PFSK-1 (cell line): ENCODE results near the gene GIMAP2.

Source experiments
- FOXP2 ChIP-seq: optimal IDR thresholded peaks from 2 replicates; pipeline ENCODE3; 2011; ENCODE audit warnings: borderline replicate concordance, control low read depth, inconsistent platforms; ENCODE audit not compliant: insufficient read depth; ENCODE audit errors: extremely low read length, extremely low read depth
- POLR2AphosphoS5 ChIP-seq: IDR thresholded peaks from 2 replicates; pipeline ENCODE4 v1.6.1; 2012; ENCODE audit warnings: low read depth, mild to moderate bottlenecking, control low read depth, low read length, moderate library complexity
- SIN3A ChIP-seq: IDR thresholded peaks from 2 replicates; pipeline ENCODE4 v1.6.1; 2012; ENCODE audit warnings: mild to moderate bottlenecking, low read length, moderate library complexity, borderline replicate concordance; ENCODE audit not compliant: insufficient read depth
- TAF1 ChIP-seq: IDR thresholded peaks from 2 replicates; pipeline ENCODE4 v1.6.1; 2012; ENCODE audit warnings: low read length, control low read depth, borderline replicate concordance; ENCODE audit not compliant: insufficient read depth
- TF ChIP-seq, protein P1 (sequence below), 2 experiments: IDR thresholded peaks; 2 replicates each; pipeline versions ENCODE4 v1.6.1 to v1.8.0; 2011 to 2012; ENCODE audit warnings: low read depth in 2 of 2, low read length in 2 of 2, control low read depth in 1 of 2, inconsistent platforms in 1 of 2, mild to moderate bottlenecking in 1 of 2, moderate library complexity in 1 of 2; ENCODE audit not compliant: insufficient read depth in 1 of 2

The GIMAP2 gene

DNA sequence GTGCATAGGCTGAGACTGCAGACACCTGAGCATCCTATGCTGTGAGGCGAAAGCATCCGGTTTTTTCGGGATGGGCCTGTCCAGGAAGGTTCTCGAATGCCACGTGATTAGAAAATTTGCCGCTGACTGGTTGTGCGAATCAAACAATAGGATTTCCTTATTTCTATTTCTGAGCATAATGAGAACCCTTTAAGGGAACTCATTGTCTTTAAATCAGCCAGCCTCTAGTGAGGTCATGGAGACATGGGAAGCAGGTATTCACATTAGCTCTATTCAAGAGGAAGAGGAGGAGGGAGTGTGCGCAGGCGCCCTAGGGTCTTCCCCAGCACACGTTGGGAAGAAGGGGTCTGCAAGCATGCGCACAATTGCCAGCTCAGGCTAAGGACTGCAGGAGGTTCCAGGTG, 36.5 kb downstream of the GIMAP2 start:
- TF ChIP-seq SIN3A (no peak), POLR2AphosphoS5 (no peak), FOXP2 (no peak), TAF1 (no peak)
- TF ChIP-seq, protein P1, sequence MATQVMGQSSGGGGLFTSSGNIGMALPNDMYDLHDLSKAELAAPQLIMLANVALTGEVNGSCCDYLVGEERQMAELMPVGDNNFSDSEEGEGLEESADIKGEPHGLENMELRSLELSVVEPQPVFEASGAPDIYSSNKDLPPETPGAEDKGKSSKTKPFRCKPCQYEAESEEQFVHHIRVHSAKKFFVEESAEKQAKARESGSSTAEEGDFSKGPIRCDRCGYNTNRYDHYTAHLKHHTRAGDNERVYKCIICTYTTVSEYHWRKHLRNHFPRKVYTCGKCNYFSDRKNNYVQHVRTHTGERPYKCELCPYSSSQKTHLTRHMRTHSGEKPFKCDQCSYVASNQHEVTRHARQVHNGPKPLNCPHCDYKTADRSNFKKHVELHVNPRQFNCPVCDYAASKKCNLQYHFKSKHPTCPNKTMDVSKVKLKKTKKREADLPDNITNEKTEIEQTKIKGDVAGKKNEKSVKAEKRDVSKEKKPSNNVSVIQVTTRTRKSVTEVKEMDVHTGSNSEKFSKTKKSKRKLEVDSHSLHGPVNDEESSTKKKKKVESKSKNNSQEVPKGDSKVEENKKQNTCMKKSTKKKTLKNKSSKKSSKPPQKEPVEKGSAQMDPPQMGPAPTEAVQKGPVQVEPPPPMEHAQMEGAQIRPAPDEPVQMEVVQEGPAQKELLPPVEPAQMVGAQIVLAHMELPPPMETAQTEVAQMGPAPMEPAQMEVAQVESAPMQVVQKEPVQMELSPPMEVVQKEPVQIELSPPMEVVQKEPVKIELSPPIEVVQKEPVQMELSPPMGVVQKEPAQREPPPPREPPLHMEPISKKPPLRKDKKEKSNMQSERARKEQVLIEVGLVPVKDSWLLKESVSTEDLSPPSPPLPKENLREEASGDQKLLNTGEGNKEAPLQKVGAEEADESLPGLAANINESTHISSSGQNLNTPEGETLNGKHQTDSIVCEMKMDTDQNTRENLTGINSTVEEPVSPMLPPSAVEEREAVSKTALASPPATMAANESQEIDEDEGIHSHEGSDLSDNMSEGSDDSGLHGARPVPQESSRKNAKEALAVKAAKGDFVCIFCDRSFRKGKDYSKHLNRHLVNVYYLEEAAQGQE (IDR thresholded peaks at IDR 0.05; ENCODE audit: insufficient read depth in 1 of 2, low read depth in 2 of 2, low read length in 2 of 2): no peak

DNA sequence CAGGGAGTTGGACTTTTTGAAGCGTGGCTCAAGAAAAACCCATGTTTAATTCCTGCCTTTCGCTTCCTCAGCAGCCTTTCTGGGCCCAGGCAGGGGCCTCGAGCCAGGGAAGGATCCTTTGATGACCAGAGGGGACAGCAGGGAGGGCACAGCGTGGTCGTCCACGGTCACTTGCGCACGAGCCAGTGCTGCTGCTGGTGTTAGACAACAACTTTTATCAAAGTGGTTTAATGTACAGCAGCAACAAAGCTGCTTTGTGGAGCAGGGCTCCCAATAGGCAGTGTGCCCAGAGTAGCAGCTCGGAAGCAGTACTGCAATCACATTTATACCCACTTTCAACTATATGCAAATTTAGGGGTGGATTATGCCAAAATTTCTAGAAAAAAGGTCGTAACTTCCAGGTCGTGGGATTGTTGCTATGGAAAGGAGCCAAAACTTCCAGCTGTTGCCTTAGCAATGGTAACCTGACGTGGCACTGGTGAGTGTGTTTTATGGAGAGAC, 37.0 kb downstream of the GIMAP2 start:
- TF ChIP-seq TAF1: no peak
- TF ChIP-seq POLR2AphosphoS5: no peak
- TF ChIP-seq SIN3A: no peak
- TF ChIP-seq, protein P1 (IDR thresholded peaks at IDR 0.05; ENCODE audit: insufficient read depth in 1 of 2, low read depth in 2 of 2, low read length in 2 of 2): no peak
- no peak for TF ChIP-seq FOXP2

DNA sequence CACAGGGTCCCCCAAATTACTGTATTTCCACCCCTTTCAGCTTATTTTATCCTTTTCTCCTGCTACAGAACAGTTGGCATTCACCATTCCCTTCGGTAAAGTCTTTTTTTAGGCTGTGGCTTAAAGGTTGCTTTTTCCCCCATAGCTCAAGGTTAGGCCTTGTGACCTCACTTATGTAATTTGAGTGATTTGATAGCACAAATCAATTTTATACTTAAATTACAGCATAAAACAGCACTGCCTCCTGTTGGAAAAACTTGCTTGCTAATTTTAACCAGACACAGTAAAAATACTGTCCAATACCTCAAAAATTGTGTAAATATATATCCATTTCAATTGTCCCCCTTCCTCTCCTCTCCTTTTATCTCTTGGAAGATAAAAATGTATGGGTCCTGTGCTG, 38.0 kb downstream of the GIMAP2 start:
- TF ChIP-seq FOXP2: no peak
- TF ChIP-seq, protein P1 (IDR thresholded peaks at IDR 0.05; ENCODE audit: insufficient read depth in 1 of 2, low read depth in 2 of 2, low read length in 2 of 2): no peak
- no peak for TF ChIP-seq POLR2AphosphoS5
- no peak for TF ChIP-seq SIN3A
- TF ChIP-seq TAF1: no peak

DNA sequence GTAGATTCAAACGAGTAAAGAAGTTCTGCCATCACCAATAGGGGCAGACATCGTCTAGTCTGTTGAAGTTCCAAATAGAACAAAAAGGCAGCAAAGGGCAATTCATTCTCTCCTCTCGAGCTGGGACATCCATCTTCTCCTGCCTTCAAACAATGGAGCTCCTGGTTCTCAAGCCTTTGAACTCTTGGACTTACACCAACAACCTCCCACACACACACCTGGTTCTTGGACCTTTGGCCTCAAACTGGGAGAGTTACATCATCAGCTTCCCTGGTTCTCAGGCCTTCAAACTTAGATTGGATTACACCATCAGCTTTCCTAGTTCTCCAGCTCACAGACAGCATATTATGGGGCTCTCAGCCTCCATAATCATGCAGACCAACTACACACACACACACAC, 41.9 kb downstream of the GIMAP2 start:
- no peak for TF ChIP-seq SIN3A
- no peak for TF ChIP-seq TAF1
- no peak for TF ChIP-seq POLR2AphosphoS5
- TF ChIP-seq, protein P1 (IDR thresholded peaks at IDR 0.05; ENCODE audit: insufficient read depth in 1 of 2, low read depth in 2 of 2, low read length in 2 of 2): no peak
- no peak for TF ChIP-seq FOXP2

DNA sequence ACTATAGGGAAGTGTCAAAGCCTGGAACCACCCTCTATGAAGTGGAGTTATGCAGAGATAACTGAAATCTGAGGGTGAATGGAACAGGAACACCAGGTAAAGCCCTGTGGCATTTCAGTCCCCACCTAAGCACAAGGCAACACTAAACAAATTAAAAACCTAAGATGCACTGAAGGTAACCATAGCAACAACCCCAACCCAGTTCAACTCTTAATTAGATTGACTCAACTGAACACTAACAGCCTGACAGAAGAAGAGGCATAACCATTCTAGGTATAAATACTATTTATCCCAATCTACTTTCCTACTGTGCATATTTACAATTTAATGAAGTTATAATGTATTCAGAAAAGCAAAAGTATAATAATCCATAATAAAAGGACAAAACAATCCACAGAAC, 42.5 kb downstream of the GIMAP2 start:
- no peak for TF ChIP-seq FOXP2
- no peak for TF ChIP-seq SIN3A
- no peak for TF ChIP-seq TAF1
- TF ChIP-seq, protein P1 (IDR thresholded peaks at IDR 0.05; ENCODE audit: insufficient read depth in 1 of 2, low read depth in 2 of 2, low read length in 2 of 2): no peak
- TF ChIP-seq POLR2AphosphoS5: no peak
